A549 (cell line): ENCODE data around the gene TTC33. TPM values are rescaled to one million over a fixed set of nuclear protein-coding genes. Genes with fewer than 3 reads are reported as not detected.

ENCODE experiments used
- ATAC-seq, 2 experiments: fragments of 200-7000 bp in 1 of 2; fragments of >200 bp in 1 of 2; cut with Nextera tagmentation in 1 of 2; cut with Tn5 transposase in 1 of 2; 3 replicates each; pipeline versions ENCODE4 v1.8.0 to v1.9.1; 2018 to 2020; ENCODE audit warnings: mild to moderate bottlenecking in 1 of 2, moderate library complexity in 1 of 2
- CTCF ChIA-PET: fragments of 300-600 bp; sonication (Branson Sonifier 250); formaldehyde crosslinking; extraction: SDS; loops from one replicate; lab custom pipeline; 2021; ENCODE audit warnings: antibody characterized with exemption, inconsistent platforms; lab: Yijun Ruan, JAX
- POLR2A ChIA-PET: fragments of 350-600 bp; formaldehyde crosslinking; extraction: SDS; loops from one replicate; lab custom pipeline; 2021; ENCODE audit warnings: antibody characterized with exemption, inconsistent platforms; lab: Yijun Ruan, JAX
- DNase-seq, 2 experiments: peaks; one replicate each; pipeline versions ENCODE4 v3.0.0 to v3.0.0-alpha.2; 2011 to 2016; ENCODE audit warnings: low read depth in 1 of 2, low spot score in 1 of 2
- FAIRE-seq: peaks from 2 replicates; lab custom pipeline; 2011; peaks lifted over from hg19 to GRCh38; lab: Jason Lieb, UNC
- H3K27ac ChIP-seq, 2 experiments: fragments of >200 bp; sonication (Bioruptor Twin); formaldehyde crosslinking; 3 replicates each; pipeline ENCODE4 v1.5.1; 2016 to 2017
- H3K4me1 ChIP-seq: fragments of >200 bp; sonication (Bioruptor Twin); formaldehyde crosslinking; 3 replicates; pipeline ENCODE4 v1.6.1; 2016
- H3K4me2 ChIP-seq: fragments of >200 bp; sonication (Bioruptor Twin); formaldehyde crosslinking; 3 replicates; pipeline ENCODE4 v1.6.1; 2016
- H3K4me3 ChIP-seq: fragments of >200 bp; sonication (Bioruptor Twin); formaldehyde crosslinking; 3 replicates; pipeline ENCODE4 v1.5.1; 2016
- H3K9me3 ChIP-seq: fragments of >200 bp; sonication (Bioruptor Twin); formaldehyde crosslinking; 3 replicates; pipeline ENCODE4 v1.6.1; 2016
- BCL3 ChIP-seq: fragments of >200 bp; sonication (Bioruptor Twin); formaldehyde crosslinking; IDR thresholded peaks from 3 replicates; pipeline ENCODE4 v1.6.1; 2016
- BHLHE40 ChIP-seq: IDR thresholded peaks from 2 replicates; pipeline ENCODE4 v1.6.1; 2012; ENCODE audit warnings: low read depth, low read length, inconsistent platforms
- CBX2 ChIP-seq: fragments of 200-600 bp; sonication (generic); IDR thresholded peaks from 2 replicates; pipeline ENCODE4 v1.6.1; 2016; ENCODE audit warnings: low read depth, mild to moderate bottlenecking, borderline replicate concordance
- CEBPB ChIP-seq, 2 experiments: fragments of >200 bp in 1 of 2; sonication (Bioruptor Twin) in 1 of 2; formaldehyde crosslinking in 1 of 2; IDR thresholded peaks; 2 replicates each; pipeline ENCODE4 v1.6.1; 2012 to 2016
- CHD2 ChIP-seq: fragments of 150-350 bp; IDR thresholded peaks from 2 replicates; pipeline ENCODE4 v1.6.1; 2014; ENCODE audit warnings: low read length; ENCODE audit not compliant: partially characterized antibody
- CHD4 ChIP-seq: fragments of 200-600 bp; sonication (generic); IDR thresholded peaks from 2 replicates; pipeline ENCODE4 v1.6.1; 2016; ENCODE audit warnings: antibody characterized with exemption, mild to moderate bottlenecking, borderline replicate concordance
- ELK1 ChIP-seq: fragments of 150-350 bp; IDR thresholded peaks from 2 replicates; pipeline ENCODE4 v1.6.1; 2014; ENCODE audit warnings: low read depth, mild to moderate bottlenecking, low read length
- EP300 ChIP-seq, 2 experiments: fragments of >200 bp; sonication (Bioruptor Twin); formaldehyde crosslinking; IDR thresholded peaks; 2 replicates in 1 of 2; 3 replicates in 1 of 2; pipeline ENCODE4 v1.6.1; 2016 to 2017
- FOSB ChIP-seq: fragments of 250-450 bp; sonication (Bioruptor Pico); IDR thresholded peaks from 2 replicates; pipeline ENCODE4 v1.5.0; 2020; ENCODE audit warnings: mild to moderate bottlenecking, moderate library complexity
- FOXS1 ChIP-seq: fragments of 250-450 bp; sonication (Bioruptor Pico); IDR thresholded peaks from 2 replicates; pipeline ENCODE4 v1.5.0; 2020; ENCODE audit warnings: mild to moderate bottlenecking, moderate library complexity
- GATA3 ChIP-seq: IDR thresholded peaks from 2 replicates; pipeline ENCODE4 v1.6.1; 2012; ENCODE audit warnings: borderline replicate concordance
- HEYL ChIP-seq: fragments of 250-450 bp; sonication (Bioruptor Pico); IDR thresholded peaks from 2 replicates; pipeline ENCODE4 v1.8.0; 2021; ENCODE audit warnings: mild to moderate bottlenecking, moderate library complexity
- HMGXB4 ChIP-seq: fragments of 250-450 bp; sonication (Bioruptor Pico); IDR thresholded peaks from 2 replicates; pipeline ENCODE4 v1.5.0; 2021; ENCODE audit warnings: mild to moderate bottlenecking, moderate library complexity, borderline replicate concordance
- HOXA7 ChIP-seq: fragments of 250-450 bp; sonication (Bioruptor Pico); IDR thresholded peaks from 2 replicates; pipeline ENCODE4 v1.5.0; 2020; ENCODE audit warnings: mild to moderate bottlenecking, moderate library complexity
- HOXB13 ChIP-seq: fragments of 250-450 bp; sonication (Bioruptor Pico); IDR thresholded peaks from 2 replicates; pipeline ENCODE4 v1.5.0; 2020; ENCODE audit warnings: low read depth, mild to moderate bottlenecking, moderate library complexity
- HOXB5 ChIP-seq: fragments of 250-450 bp; sonication (Bioruptor Pico); IDR thresholded peaks from 2 replicates; pipeline ENCODE4 v1.5.0; 2020; ENCODE audit warnings: mild to moderate bottlenecking, moderate library complexity
- JUN ChIP-seq, 2 experiments: fragments of >200 bp; sonication (Bioruptor Twin); formaldehyde crosslinking; IDR thresholded peaks; 2 replicates in 1 of 2; 3 replicates in 1 of 2; pipeline ENCODE4 v1.6.1; 2016 to 2017
- JUNB ChIP-seq: fragments of >200 bp; sonication (Bioruptor Twin); formaldehyde crosslinking; IDR thresholded peaks from 2 replicates; pipeline ENCODE4 v1.6.1; 2016
- MAX ChIP-seq: IDR thresholded peaks from 2 replicates; pipeline ENCODE4 v1.6.1; 2012
- MYC ChIP-seq: IDR thresholded peaks from 2 replicates; pipeline ENCODE4 v1.6.1; 2012; ENCODE audit warnings: mild to moderate bottlenecking, inconsistent platforms, low read length, improper control_type of control experiment, borderline replicate concordance
- NPAS2 ChIP-seq: fragments of 250-450 bp; sonication (Bioruptor Pico); IDR thresholded peaks from 2 replicates; pipeline ENCODE4 v1.8.0; 2022; ENCODE audit warnings: mild to moderate bottlenecking, moderate library complexity, borderline replicate concordance
- PBX3 ChIP-seq: IDR thresholded peaks from 2 replicates; pipeline ENCODE4 v1.6.1; 2012
- POLR2AphosphoS2 ChIP-seq: conservative IDR thresholded peaks from 2 replicates; pipeline ENCODE4 v1.6.1; 2012; ENCODE audit warnings: low read length, improper control_type of control experiment, inconsistent platforms
- RAD21 ChIP-seq, 2 experiments: fragments of >200 bp in 1 of 2; sonication (Bioruptor Twin) in 1 of 2; formaldehyde crosslinking in 1 of 2; IDR thresholded peaks in 1 of 2; conservative IDR thresholded peaks in 1 of 2; 2 replicates in 1 of 2; 3 replicates in 1 of 2; pipeline ENCODE4 v1.6.1; 2012 to 2018; ENCODE audit warnings: inconsistent platforms in 1 of 2
- RCOR1 ChIP-seq: fragments of 150-350 bp; IDR thresholded peaks from 2 replicates; pipeline ENCODE4 v1.6.1; 2014; ENCODE audit warnings: antibody characterized with exemption, low read length, low read depth
- REST ChIP-seq: fragments of 200-600 bp; sonication (generic); IDR thresholded peaks from 2 replicates; pipeline ENCODE4 v1.6.1; 2016; ENCODE audit warnings: antibody characterized with exemption, mild to moderate bottlenecking, moderate library complexity
- RFX5 ChIP-seq: fragments of 450-650 bp; IDR thresholded peaks from 2 replicates; pipeline ENCODE4 v1.7.1; 2014; ENCODE audit warnings: antibody characterized with exemption, mild to moderate bottlenecking, moderate library complexity
- TFCP2L1 ChIP-seq: fragments of 250-450 bp; sonication (Bioruptor Pico); IDR thresholded peaks from 2 replicates; pipeline ENCODE4 v1.5.0; 2021; ENCODE audit warnings: mild to moderate bottlenecking
- TP53 ChIP-seq: fragments of 250-450 bp; sonication (Bioruptor Pico); IDR thresholded peaks from 2 replicates; pipeline ENCODE4 v1.5.0; 2021; ENCODE audit warnings: mild to moderate bottlenecking, moderate library complexity
- ZFP36 ChIP-seq: fragments of 450-650 bp; IDR thresholded peaks from 2 replicates; pipeline ENCODE4 v1.6.1; 2014; ENCODE audit warnings: borderline replicate concordance; ENCODE audit not compliant: partially characterized antibody
- WGBS: methylation state at CpG from one replicate; pipeline ENCODE4 v1.1.6; 2017; ENCODE audit errors: missing lambda C conversion rate; 5-methylcytosine and 5-hydroxymethylcytosine counted together
- polyA plus RNA-seq, 4 experiments: library from polyadenylated mRNA; depleted of rRNA in 3 of 4; stranded (reverse); fragments of >200 nt; fragmentation: RNase III in 1 of 4; extraction: RNeasy Plus Mini Kit Qiagen cat#74134 plus additional on column Dnase treatment in 1 of 4; gene quantifications; 2 replicates in 3 of 4; 3 replicates in 1 of 4; pipeline ENCODE4 v1.2.3, GENCODE V29; 2011 to 2017

The TTC33 gene
- polyA plus RNA-seq, 2 of the 4 experiments (the other 2 are of a cell fraction), result 17.1 to 19.8 TPM

- 23% methylated on average over 8 of the region's 8 CpGs for WGBS
- ChIA-PET POLR2A (interaction anchor here (1.7 kb wide), 1 partner anchor 128 kb away, joined by 7 read pairs; the partner anchor contains the start of gene PTGER4), CTCF (no interaction called here)
- H3K4me2 ChIP-seq, result peak overlapping the region; percentile 72
- H3K27ac ChIP-seq, result peak overlapping the region; percentile 81 to 89
- peak; percentile 59 to 91 for DNase-seq
- H3K4me3 ChIP-seq, result no peak overlapping the region
- peaks cover 2% of the 10 kb centered on the region; the same call in 1 of the 3 replicates for H3K9me3 ChIP-seq
- H3K4me1 ChIP-seq, result peaks cover 66% of the 10 kb centered on the region
- FAIRE-seq, result peak; percentile 93
- peak; percentile 98 for ATAC-seq
- TF ChIP-seq NPAS2 (CRISPR knock-in tag) (no peak), TFCP2L1 (CRISPR knock-in tag) (no peak), REST (no peak), HOXB13 (CRISPR knock-in tag) (no peak), ELK1 (no peak), CBX2 (no peak), ZFP36 (no peak), TP53 (CRISPR knock-in tag) (no peak), CEBPB (IDR thresholded peaks at IDR 0.05) (peak in 1 of 2 experiments; percentile 79; a peak in 2 of 4 replicates), PBX3 (peak; percentile 63; the same call in 1 of the 2 replicates), EP300 (IDR thresholded peaks at IDR 0.05) (peak; percentile 47 to 79; a peak in 3 of 5 replicates), GATA3 (peak; percentile 94), JUN (IDR thresholded peaks at IDR 0.05) (peak; percentile 73 to 89; a peak in 4 of 5 replicates), RCOR1 (no peak), HEYL (CRISPR knock-in tag) (no peak), CHD4 (no peak), RFX5 (no peak), FOSB (CRISPR knock-in tag) (no peak), BCL3 (peak; percentile 73; the same call in 2 of the 3 replicates), FOXS1 (peak; percentile 55; the same call in 1 of the 2 replicates), MYC (no peak), HOXA7 (no peak), BHLHE40 (no peak), JUNB (peak; percentile 87), HOXB5 (CRISPR knock-in tag) (no peak), HMGXB4 (CRISPR knock-in tag) (no peak), POLR2AphosphoS2 (no peak), RAD21 (conservative IDR thresholded peaks at IDR 0.05 in 1 of 2, IDR thresholded peaks at IDR 0.05 in 1 of 2) (peak; percentile 32 to 44; a peak in 4 of 5 replicates), MAX (peak; percentile 85), CHD2 (no peak)
These were observed 204.0 kb downstream of the TTC33 start for GRCh38 chr5:40551496-40552491.
